ENCODE data around the gene HACE1.

HACE1 gene

DNA sequence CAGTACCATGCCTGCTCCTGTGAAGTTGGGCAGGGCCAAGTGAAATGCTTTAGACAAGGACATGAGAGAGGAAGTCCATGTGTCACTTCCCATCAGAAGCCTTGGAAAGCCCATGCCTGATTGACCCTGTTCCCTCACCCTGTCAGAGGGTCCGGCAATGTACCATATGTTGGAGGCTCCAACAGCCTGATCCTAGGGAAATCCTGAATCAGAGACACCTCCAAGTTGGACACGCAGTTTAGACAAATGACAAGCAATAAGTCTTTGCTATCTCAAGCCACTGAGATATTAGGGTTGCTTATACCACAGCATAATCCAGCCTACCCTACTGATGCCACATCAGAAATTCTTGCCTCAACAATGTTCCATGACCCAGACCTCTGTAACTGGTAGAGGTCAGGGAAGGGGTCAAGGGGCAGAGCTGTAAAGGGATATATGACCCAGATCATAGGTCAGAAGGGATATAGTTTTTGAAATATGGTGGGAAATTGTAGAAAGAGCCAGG, 174.8 kb downstream of the HACE1 start:
- TF ChIP-seq MAX (IDR thresholded peaks at IDR 0.05; ENCODE audit: low read depth, low read length) (no peak), MYC (IDR thresholded peaks at IDR 0.05; ENCODE audit: low read depth, low read length) (no peak), POLR2A (IDR thresholded peaks at IDR 0.05; ENCODE audit: extremely low read depth, insufficient read length) (no peak)
- TF ChIP-seq, protein P1, sequence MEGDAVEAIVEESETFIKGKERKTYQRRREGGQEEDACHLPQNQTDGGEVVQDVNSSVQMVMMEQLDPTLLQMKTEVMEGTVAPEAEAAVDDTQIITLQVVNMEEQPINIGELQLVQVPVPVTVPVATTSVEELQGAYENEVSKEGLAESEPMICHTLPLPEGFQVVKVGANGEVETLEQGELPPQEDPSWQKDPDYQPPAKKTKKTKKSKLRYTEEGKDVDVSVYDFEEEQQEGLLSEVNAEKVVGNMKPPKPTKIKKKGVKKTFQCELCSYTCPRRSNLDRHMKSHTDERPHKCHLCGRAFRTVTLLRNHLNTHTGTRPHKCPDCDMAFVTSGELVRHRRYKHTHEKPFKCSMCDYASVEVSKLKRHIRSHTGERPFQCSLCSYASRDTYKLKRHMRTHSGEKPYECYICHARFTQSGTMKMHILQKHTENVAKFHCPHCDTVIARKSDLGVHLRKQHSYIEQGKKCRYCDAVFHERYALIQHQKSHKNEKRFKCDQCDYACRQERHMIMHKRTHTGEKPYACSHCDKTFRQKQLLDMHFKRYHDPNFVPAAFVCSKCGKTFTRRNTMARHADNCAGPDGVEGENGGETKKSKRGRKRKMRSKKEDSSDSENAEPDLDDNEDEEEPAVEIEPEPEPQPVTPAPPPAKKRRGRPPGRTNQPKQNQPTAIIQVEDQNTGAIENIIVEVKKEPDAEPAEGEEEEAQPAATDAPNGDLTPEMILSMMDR (IDR thresholded peaks at IDR 0.05; ENCODE audit: low read depth, low read length) = no peak
- no peak for DNase-seq (ENCODE audit: low read depth)
- no peak overlapping the region for H3K4me3 ChIP-seq (ENCODE audit: low read depth, low read length)

GRCh38 chr6:104683809-104684208, 175.9 kb downstream of the HACE1 start:
- TF ChIP-seq POLR2A (IDR thresholded peaks at IDR 0.05; ENCODE audit: extremely low read depth, insufficient read length) (no peak), MYC (IDR thresholded peaks at IDR 0.05; ENCODE audit: low read depth, low read length) (no peak), MAX (IDR thresholded peaks at IDR 0.05; ENCODE audit: low read depth, low read length) (no peak)
- TF ChIP-seq, protein P1 (IDR thresholded peaks at IDR 0.05; ENCODE audit: low read depth, low read length) = no peak
- no peak overlapping the region for H3K4me3 ChIP-seq (ENCODE audit: low read depth, low read length)
- no peak for DNase-seq (ENCODE audit: low read depth)

DNA sequence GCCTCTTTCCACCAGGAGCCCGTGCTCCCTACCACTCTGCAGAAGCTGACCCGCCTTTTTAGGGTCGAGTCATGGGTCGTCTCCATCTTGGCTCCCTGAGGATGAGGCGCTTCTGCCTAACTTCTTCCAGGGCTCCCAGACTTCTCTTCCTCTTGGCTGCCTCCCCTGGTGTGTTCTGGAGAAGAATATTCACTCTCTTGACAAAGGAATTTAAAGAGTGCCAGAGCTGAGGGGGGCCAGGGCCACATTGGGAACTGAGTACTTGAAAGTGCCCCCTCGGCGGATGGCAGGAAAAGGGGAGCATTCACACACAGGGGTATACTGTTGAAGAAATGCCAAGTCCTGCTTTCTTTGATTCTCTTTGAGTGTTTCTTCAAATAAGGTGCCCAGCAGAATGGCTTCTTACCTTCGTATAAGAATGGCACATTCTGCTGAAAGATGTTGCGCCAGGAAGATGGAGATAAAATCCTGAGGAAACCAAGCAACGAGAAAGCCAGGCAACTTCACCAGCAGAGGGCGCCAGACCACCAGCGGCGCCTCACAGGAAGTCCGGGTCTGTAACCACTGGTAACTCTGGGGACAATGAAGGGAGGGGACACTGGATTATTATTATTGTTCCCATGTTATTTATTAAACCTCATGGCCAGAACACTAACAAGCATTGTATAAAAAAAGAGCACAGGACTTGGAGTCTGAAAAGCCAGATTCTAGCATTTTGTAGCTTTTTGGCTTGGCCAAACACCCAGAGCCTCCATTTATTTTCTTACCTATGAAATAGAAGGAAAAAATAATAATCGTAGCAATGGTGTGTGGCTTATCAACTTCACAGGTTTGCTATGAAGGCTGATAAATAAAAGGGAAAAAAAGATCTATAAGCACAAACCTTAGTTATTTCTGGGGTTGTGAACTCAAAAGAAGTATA, 176.7 kb downstream of the HACE1 start:
- TF ChIP-seq MYC (IDR thresholded peaks at IDR 0.05; ENCODE audit: low read depth, low read length) = no peak
- TF ChIP-seq, protein P1 (IDR thresholded peaks at IDR 0.05; ENCODE audit: low read depth, low read length) = peak; percentile 84
- no peak for TF ChIP-seq POLR2A (IDR thresholded peaks at IDR 0.05; ENCODE audit: extremely low read depth, insufficient read length)
- no peak for TF ChIP-seq MAX (IDR thresholded peaks at IDR 0.05; ENCODE audit: low read depth, low read length)
- H3K4me3 ChIP-seq (ENCODE audit: low read depth, low read length) = no peak overlapping the region
- DNase-seq (ENCODE audit: low read depth) = peak; percentile 78

DNA sequence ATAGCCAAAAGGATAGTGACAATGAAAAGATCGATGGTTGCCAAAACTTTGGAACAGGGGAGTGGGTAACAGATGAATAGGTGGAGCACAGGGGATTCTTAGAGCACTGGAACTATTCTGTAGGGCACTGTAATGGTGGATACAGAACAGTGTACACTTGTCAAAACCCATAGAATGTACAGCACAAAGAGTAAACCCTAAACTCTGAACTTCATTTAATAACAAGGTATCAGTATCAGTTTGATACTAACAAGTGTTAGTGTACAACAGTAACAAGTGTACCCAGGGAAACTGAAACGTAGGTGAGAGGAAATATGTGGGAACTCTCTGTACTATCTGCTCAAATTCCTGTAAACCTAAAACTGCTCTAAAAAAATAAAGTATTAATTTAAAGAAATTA, 179.2 kb downstream of the HACE1 start:
- no peak for DNase-seq (ENCODE audit: low read depth)
- TF ChIP-seq MAX (IDR thresholded peaks at IDR 0.05; ENCODE audit: low read depth, low read length) = no peak
- no peak for TF ChIP-seq POLR2A (IDR thresholded peaks at IDR 0.05; ENCODE audit: extremely low read depth, insufficient read length)
- no peak overlapping the region for H3K4me3 ChIP-seq (ENCODE audit: low read depth, low read length)

GRCh38 chr6:104679971-104680370, 179.7 kb downstream of the HACE1 start:
- DNase-seq (ENCODE audit: low read depth) = no peak
- no peak overlapping the region for H3K4me3 ChIP-seq (ENCODE audit: low read depth, low read length)
- TF ChIP-seq MYC (IDR thresholded peaks at IDR 0.05; ENCODE audit: low read depth, low read length) (no peak), MAX (IDR thresholded peaks at IDR 0.05; ENCODE audit: low read depth, low read length) (no peak), POLR2A (IDR thresholded peaks at IDR 0.05; ENCODE audit: extremely low read depth, insufficient read length) (no peak)
- TF ChIP-seq, protein P1 (IDR thresholded peaks at IDR 0.05; ENCODE audit: low read depth, low read length) = no peak

Data from NB4 (cell line).